GM19239 (cell line): ENCODE data around the gene MEGF6.

Source experiments
- DNase-seq: peaks from one replicate; pipeline ENCODE4 v3.0.0; 2011; ENCODE audit warnings: low spot score; ENCODE audit not compliant: insufficient read length
- FAIRE-seq: peaks from 2 replicates; lab custom pipeline; 2011; peaks lifted over from hg19 to GRCh38; lab: Jason Lieb, UNC

Gene MEGF6

GRCh38 chr1:3529099-3529729 lies 82.1 kb downstream of the MEGF6 start:
- FAIRE-seq = no peak
- no peak for DNase-seq

- DNase-seq (no peak), FAIRE-seq (no peak)
Measured at GRCh38 chr1:3527774-3528173, 83.5 kb downstream of the MEGF6 start.

DNA sequence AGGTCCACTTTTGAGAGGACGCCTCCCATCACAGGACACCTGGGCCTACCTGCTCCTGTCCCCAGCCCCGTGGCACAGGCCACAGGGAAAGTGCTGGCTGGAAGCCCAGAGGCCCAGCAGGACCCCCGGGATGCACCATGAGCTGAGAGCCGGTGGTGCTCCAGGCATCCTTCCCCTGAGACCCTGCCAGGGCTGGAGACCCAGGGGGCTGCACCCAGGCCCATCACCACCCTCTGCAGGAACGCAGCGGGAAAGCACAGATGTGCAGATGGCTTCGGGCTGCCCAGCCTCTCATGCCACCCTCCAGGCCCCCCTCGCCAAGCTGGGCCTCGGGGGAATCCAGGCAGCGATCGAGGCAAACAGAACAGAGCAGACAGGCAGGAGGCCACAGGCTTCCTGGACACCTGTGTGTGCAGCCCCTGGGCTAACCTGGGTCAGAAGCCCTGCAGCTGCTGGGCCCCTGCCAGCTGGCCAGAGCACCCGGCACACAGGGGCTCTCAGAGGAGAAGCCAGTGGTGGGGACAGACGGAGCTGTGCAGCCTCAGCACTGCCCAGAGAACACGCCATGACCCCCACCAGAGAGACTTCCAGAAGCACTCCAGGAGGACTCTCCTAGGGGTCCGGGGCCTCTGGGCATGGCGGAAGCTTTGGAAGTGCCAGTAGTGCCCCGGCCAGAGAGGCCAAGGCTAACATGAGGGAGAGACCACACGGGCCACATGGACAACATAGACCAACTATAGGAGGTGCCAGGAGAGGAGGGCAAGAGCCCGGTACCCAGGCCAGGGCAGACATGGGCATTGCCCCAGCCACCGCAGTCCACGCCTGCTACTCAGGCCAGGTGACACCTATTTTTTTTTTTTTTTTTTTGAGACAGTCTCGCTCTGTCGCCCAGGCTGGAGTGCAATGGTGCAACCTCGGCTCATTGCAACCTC lies 85.5 kb downstream of the MEGF6 start:
- DNase-seq = no peak
- no peak for FAIRE-seq

- FAIRE-seq (no peak), DNase-seq (no peak)
Measured at GRCh38 chr1:3524556-3525203, 86.6 kb downstream of the MEGF6 start.

GRCh38 chr1:3523980-3524379 lies 87.3 kb downstream of the MEGF6 start:
- DNase-seq (no peak), FAIRE-seq (no peak)

DNA sequence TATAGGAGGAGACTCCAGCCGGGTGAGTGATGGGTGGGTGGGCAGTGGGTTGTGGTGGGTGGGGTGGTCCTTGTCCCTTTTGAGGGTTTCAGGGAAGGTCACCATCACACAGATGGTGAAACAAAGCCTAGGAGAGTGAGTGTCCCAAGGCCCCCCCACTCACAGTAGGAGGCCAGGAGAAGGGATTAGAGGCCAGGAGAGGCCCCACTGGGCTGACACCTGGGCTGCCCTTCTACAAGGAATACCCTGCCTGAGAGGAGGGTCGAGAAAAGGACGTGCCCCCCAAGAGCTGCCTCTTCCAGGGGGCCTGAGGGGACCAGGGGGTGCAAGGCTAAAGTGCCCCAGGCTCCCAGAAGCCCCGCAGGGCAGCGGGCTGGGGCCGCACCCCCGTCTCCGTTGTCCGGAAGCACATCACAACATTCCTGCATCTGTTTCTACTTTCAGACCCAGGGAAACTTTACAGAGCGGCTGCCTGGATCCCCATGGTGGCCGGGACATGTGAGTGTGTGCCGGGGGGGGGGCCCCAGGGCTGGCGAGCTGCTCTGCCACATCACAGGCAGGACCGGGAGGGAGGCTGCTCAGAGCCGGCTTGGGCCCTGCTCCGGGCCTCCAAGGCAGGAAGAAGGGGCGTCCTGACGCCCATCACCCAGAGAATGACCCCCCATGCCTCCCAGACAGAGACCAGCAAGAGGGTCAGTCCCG lies 88.6 kb downstream of the MEGF6 start:
- no peak for DNase-seq
- FAIRE-seq = no peak

GRCh38 chr1:3522112-3522511 lies 89.2 kb downstream of the MEGF6 start:
- FAIRE-seq = no peak
- DNase-seq = no peak

DNA sequence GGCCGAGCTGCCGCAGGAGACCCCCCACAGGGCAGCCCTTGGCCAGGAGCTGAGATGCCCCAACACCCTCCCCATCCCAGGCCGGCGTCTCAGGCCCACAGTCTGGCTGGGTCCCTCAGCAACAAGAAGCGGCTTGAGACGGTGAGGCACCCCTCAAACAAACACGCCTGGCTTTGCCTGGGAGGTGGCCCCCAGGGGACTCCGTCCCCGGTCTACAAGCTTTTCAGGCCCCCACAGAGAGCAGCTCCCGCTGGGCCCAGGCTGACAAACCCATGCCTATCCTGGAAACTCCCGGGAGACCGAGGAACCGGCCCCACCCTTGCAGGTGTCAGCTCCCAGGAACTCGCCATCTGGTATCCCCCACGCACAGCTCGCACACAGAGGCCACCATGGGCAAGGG lies 89.9 kb downstream of the MEGF6 start:
- DNase-seq (no peak), FAIRE-seq (no peak)

DNA sequence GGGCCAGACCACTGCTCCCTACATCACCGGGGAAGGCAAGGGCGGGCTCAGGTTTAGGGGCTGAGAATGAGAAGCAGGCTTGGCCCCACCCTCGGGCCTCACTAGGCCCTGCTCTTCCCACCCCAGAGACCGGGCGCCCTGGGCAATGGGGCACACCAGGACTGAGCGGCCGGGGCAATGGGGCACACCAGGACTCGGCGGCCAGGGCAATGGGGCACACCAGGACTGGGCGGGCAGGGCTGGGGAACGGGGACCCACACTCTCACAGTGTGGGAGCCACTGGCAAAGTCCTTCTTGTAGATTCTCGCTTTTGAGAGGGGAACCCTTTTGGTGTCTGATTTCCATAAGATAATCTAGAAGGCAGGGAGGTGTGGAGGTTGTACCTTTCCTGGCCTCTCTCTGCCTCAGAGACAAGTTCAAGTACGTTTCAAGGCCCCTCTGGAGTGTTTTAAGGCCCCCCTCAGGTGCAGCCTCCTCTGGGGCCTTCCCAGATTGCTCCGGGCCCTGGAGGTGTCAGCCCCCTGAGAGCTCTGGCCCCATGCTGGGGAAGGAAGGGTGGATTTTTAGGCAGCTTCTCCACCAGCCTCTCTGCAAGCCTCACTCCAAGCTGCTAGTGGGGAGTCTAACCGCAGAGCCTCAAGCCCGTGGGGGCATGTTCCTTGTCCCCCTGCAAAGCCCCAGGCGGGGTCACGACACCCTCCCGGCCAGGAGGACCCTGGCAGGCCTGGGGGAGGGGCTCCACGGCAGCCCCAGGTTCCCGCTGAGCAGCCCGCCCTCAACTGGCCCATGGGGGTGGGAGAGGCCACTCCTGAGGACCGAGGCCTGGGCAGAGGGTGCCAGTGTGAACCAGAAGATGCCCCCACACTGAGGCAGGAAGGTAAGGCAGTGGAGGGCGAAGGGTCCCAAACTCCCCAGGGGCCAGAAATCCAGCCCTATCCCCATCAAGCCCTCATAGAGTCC lies 90.6 kb downstream of the MEGF6 start:
- no peak for DNase-seq
- no peak for FAIRE-seq

- no peak for DNase-seq
- FAIRE-seq = no peak
Measured at GRCh38 chr1:3519301-3519885, 91.9 kb downstream of the MEGF6 start.

- no peak for FAIRE-seq
- no peak for DNase-seq
Measured at GRCh38 chr1:3518756-3519155, 92.6 kb downstream of the MEGF6 start.

DNA sequence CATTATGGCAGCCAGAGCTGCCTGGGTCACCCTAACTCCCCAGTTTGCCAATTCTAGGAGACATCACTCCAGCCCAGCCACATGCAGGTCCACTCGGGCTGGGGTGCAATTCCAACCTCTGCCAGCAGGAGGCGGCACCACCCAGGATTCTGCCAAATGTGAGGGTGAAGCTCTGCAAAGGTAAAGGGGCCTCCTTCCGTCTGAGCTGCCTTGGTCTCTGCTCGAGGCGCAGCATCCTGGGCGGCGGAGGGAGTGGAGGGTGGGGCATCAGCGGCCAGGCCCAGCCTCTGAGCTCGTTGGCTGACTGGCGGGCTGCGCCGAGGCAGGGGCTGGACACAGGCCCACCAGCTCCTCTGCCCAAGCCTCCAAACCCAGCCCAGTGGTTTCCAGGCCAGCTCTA lies 93.1 kb downstream of the MEGF6 start:
- FAIRE-seq = no peak
- no peak for DNase-seq

DNA sequence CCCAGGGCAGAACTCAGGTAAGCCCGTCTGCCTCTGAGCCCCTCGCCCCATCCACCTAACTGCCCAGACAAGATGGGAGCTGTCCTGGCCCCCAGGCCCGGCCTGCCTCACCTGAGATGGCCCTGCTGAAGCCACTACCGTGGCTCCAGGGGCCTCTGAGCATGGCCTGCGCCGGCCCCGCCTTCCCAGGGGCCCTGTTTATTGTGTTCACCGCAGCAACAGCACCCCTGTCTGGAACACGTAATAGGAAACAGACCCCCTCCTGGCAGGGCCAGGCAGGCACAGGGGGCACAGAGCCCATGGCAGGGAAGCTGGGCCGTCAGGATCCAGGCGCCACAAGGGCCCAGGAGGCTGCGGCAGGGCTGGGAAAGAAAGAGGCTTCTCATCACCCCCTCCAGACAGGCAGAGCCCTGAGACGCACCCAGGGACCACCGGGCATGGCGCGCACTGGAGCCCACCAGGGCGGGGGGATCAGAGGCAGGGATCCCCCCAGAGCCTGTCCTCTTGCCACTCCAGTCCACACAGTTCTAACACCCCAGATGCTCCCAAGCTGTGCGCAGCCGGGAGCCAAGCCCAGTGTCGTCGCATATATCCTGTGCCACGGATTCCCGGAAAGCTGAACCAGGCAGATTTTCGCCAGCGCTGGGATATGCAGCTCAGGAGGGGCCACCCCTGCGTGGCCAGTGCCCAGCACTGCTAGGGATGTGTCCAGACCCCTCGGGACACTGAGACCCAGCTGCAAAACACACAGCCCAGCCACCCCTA lies 94.2 kb downstream of the MEGF6 start:
- FAIRE-seq (no peak), DNase-seq (no peak)

- DNase-seq = no peak
- FAIRE-seq = no peak
Measured at GRCh38 chr1:3516481-3516869, 94.8 kb downstream of the MEGF6 start.

- no peak for FAIRE-seq
- DNase-seq = no peak
Measured at GRCh38 chr1:3515774-3516480, 95.4 kb downstream of the MEGF6 start.

- FAIRE-seq (no peak), DNase-seq (no peak)
Measured at GRCh38 chr1:3515272-3515671, 96.0 kb downstream of the MEGF6 start.

GRCh38 chr1:3514404-3514803 lies 96.9 kb downstream of the MEGF6 start:
- DNase-seq (no peak), FAIRE-seq (no peak)

DNA sequence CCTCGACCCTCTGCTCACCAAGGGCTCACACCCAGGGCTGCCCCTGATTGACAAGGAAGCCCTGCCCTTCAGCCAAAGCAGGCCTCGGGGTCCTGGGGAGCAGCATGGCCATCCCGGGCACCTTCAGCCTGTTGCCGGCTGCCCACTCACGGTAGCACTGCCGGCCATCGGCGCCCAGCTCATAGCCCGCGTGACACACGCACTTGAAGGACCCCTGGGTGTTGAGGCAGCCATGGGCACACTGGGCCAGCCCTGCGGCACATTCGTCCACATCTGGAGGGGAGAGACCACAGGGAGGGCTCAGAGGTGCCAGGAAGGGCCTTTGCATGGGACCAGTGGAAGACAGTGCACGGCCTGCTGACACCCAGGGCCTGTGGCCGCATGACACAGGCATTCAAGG lies 99.5 kb downstream of the MEGF6 start:
- DNase-seq (no peak), FAIRE-seq (no peak)
